ENCODE data around the gene DDX46. TPM values are rescaled to one million over a fixed set of nuclear protein-coding genes. Genes with fewer than 3 reads are reported as not detected.
A peak's percentile ranks its signal among the peaks of the same experiment; 100 is the strongest.
"Not testable (repeated sequence)": the region's sequence is repeated elsewhere in the genome, so short reads cannot be mapped to it uniquely, and the experiment has no call there.

DDX46 gene
- total and polyA plus RNA-seq, 7 donors: 11.4 to 53.6 (median 35.0) TPM

GRCh38 chr5:134851307-134851923, 92.8 kb downstream of the DDX46 start:
- no peak overlapping the region for H3K4me3 ChIP-seq
- no peaks in the 10 kb centered on the region for H3K27me3 ChIP-seq
- no peaks in the 10 kb centered on the region for H3K9me3 ChIP-seq
- H3K4me1 ChIP-seq: peaks cover 0 to 61% (median 39%) of the 10 kb centered on the region in 4 donors
- intact Hi-C loops (cut with DNase I): no loop called here
- DNase-seq: no peak
- H3K27ac ChIP-seq: peak overlapping the region in 2 of 4 donors; percentile 2 to 39
- peaks cover 0 to 44% (median 13%) of the 10 kb centered on the region in 4 donors for H3K36me3 ChIP-seq
- TF ChIP-seq POLR2A (IDR thresholded peaks at IDR 0.05) (no peak), CTCF (IDR thresholded peaks at IDR 0.05) (no peak), EP300 (IDR thresholded peaks at IDR 0.05) (no peak), POLR2AphosphoS5 (IDR thresholded peaks at IDR 0.05) (no peak)
- WGBS, 2 donors: 80 to 85% methylated on average over 1 of the region's 1 CpG

- WGBS, 2 donors: 91% methylated on average over 7 of the region's 7 CpGs
- DNase-seq; H3K27ac ChIP-seq; intact Hi-C loops (cut with DNase I); H3K4me3 ChIP-seq; H3K9me3 ChIP-seq; H3K27me3 ChIP-seq: not testable (repeated sequence)
- Histone ChIP-seq H3K4me1 (peaks cover 0 to 32% (median 9%) of the 10 kb centered on the region in 4 donors), H3K36me3 (peaks cover 8 to 78% (median 23%) of the 10 kb centered on the region in 4 donors)
These were observed 97.9 kb downstream of the DDX46 start for GRCh38 chr5:134856465-134856864.

- no peak for DNase-seq
- Histone ChIP-seq H3K4me1 (peaks cover 0 to 26% (median 6%) of the 10 kb centered on the region in 4 donors), H3K27ac (no peak overlapping the region), H3K36me3 (peaks cover 8 to 77% (median 22%) of the 10 kb centered on the region in 4 donors), H3K27me3 (no peaks in the 10 kb centered on the region), H3K9me3 (no peaks in the 10 kb centered on the region), H3K4me3 (no peak overlapping the region)
- intact Hi-C loops (cut with DNase I): no loop called here
- TF ChIP-seq POLR2A (IDR thresholded peaks at IDR 0.05) (no peak), EP300 (IDR thresholded peaks at IDR 0.05) (no peak), POLR2AphosphoS5 (IDR thresholded peaks at IDR 0.05) (no peak), CTCF (IDR thresholded peaks at IDR 0.05) (no peak)
- WGBS, 2 donors: 21 to 58% methylated on average over 3 of the region's 3 CpGs
These were observed 98.8 kb downstream of the DDX46 start for GRCh38 chr5:134857401-134857800.

GRCh38 chr5:134864707-134865106, 106.1 kb downstream of the DDX46 start:
- Histone ChIP-seq H3K27ac (no peak overlapping the region), H3K4me3 (no peak overlapping the region), H3K36me3 (peaks cover 0 to 18% (median 5%) of the 10 kb centered on the region in 4 donors), H3K27me3 (no peaks in the 10 kb centered on the region), H3K4me1 (peaks cover 0 to 5% (median 0%) of the 10 kb centered on the region in 4 donors), H3K9me3 (no peaks in the 10 kb centered on the region)
- WGBS, 2 donors: 85 to 91% methylated on average over 2 of the region's 2 CpGs
- TF ChIP-seq POLR2AphosphoS5 (IDR thresholded peaks at IDR 0.05): no peak
- TF ChIP-seq POLR2A (IDR thresholded peaks at IDR 0.05): no peak
- no peak for TF ChIP-seq CTCF (IDR thresholded peaks at IDR 0.05)
- no peak for TF ChIP-seq EP300 (IDR thresholded peaks at IDR 0.05)
- DNase-seq: no peak
- intact Hi-C loops (cut with DNase I): no loop called here

GRCh38 chr5:134873494-134873893, 114.9 kb downstream of the DDX46 start:
- Histone ChIP-seq H3K9me3 (no peaks in the 10 kb centered on the region), H3K4me3 (peak overlapping the region in 3 of 4 donors; percentile 57 to 88 (median 77))
- TF ChIP-seq POLR2AphosphoS5 (IDR thresholded peaks at IDR 0.05): no peak
- no peak for TF ChIP-seq CTCF (IDR thresholded peaks at IDR 0.05)
- TF ChIP-seq POLR2A (IDR thresholded peaks at IDR 0.05): no peak
- no peak for TF ChIP-seq EP300 (IDR thresholded peaks at IDR 0.05)

More at GRCh38 chr5:134873494-134873893, 114.9 kb downstream of the DDX46 start:
- Histone ChIP-seq H3K27ac (peak overlapping the region; percentile 95 to 99 (median 96)), H3K27me3 (no peaks in the 10 kb centered on the region), H3K4me1 (peaks cover 0 to 23% (median 16%) of the 10 kb centered on the region in 4 donors), H3K36me3 (no peaks in the 10 kb centered on the region)
- 80 to 82% methylated on average over 6 of the region's 6 CpGs for WGBS, 2 donors
- intact Hi-C loops (cut with DNase I): no loop called here
- no peak for DNase-seq

All from sigmoid colon (tissue), 7 donors.